GM21529 (cell line): ENCODE results near the gene THBS4.

Experiments used
- ATAC-seq: cut with Tn5 transposase; IDR thresholded peaks from one replicate; pipeline ENCODE4 v1.9.1; 2021; ENCODE audit not compliant: unreplicated experiment

Gene THBS4

DNA sequence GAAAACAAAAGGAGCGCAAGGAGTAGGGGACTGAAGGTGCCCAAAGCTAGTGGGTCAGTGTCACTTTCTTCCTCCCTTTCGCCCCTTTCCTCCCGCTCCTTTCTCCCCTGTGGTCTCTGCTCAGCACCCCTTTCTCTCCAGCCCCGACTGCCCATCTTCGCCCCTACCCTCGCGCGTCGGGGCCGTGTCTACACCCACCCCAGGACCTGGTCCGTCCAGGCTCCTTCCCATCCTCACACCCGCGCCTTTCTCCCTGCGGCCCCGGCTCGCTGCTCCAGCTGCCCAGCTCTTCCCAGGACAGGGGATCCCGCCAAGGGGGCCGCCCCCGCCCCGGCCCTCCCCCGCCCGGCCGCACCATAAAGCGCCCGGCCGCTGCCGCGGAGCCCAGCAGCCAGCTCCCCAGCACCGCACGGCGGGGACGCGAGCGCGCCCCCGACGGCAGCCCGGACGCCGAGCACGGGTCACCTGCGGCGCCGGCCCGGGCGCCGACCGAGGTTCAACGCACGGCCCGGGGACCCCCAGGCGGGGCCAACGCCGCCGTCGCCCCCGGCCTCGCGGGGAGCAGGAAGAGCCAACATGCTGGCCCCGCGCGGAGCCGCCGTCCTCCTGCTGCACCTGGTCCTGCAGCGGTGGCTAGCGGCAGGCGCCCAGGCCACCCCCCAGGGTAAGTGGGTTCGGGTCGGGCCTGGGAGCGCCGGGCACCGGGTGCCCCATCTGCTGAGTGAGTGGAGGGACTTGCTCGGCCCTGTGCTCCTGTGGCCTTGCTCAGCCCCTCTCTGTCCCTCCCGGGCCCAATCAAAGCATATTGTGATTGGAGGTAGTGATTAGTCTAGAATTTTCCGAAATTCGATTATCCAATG is at the start of gene THBS4:
THBS4 (plus strand) TSS at position 387 of the 860 bp plus-strand sequence; CDS start at position 577, 190 bp downstream.
- no peak for ATAC-seq

DNA sequence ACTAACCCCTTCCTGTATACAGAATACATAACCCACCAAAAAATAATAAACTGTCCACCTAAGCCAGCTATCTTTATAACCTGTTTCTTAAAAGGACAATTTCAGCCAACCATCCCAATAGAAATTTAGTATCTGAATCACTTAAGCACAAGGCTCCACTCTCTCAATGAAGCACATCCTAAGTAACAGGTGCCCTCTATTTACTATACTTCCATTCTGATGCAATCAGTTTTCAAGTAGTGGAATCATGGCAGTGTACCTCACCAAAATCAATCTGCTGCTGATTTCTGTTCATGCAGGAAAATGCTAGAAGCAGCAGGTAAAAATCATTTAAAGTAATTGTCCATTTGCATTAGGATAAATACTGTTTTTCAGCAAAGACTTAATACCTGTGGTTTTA is 48.9 kb upstream of the THBS4 start:
- ATAC-seq: no peak

DNA sequence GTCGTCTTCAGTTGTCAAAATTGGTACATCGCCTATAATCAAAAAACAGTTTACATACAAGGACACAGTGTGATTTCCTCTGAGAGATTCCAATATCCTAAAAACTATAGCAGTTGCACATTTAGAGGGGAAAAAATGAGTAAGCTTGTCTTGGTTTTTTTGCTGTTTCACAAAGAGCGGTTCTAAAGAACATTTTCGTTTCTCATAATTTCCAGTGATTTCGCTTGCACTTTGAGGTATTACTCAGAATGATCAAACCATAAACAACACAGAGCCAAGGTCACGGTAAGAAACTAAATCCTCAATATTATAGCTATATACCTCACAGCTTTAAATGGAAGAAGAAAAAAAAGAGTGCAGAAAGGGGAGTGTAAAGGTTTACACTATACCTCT is 44.9 kb upstream of the THBS4 start:
- ATAC-seq: peak; percentile 63

DNA sequence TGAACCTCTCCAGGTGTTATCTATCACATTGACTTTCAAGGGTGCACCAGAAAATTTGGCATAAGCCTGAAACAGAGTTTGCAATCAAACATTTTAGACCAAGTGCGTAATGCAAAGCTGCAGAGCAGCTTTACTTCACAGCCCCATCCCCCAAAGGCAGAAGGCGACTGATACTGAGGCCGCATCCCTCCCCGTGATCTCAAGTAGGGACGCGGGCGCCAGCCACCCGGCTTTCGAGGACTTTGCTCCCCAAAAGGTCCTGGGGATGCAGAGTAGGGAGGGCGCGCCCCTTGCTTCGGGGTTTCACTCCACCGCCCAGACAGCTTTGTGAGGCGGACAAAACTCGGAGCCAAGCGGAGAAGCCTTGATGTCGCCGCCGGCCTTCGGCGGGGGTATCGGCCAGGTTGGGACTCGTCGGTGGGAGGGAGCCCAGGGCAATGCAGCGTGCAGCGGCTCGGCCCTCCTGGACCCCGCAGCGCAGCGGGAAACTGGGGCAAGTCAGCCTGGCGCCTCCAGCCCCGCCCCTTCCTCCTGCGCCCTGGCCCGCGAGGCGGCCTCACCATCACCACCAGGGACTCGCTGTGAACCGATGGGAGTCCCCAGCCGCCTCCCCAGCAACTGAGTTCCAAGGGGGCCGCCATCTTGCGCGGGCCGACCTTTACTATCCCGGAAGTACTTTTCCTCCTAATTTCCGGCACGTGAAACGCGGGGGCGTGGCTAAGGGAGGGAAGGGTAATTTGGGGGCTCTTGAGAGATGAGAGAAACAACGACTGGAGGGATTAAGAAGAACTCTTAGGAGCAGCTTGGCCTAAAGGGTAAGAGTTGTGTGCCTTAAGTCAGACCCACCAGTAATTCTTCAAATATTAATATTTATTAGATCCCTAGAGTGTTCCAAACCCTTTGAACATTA is 44.3 kb upstream of the THBS4 start, which contains the start of gene MTX3:
MTX3 (minus strand) TSS at position 665 of the 910 bp plus-strand sequence; CDS start at position 641, 24 bp downstream.
- peak; percentile 80 for ATAC-seq

DNA sequence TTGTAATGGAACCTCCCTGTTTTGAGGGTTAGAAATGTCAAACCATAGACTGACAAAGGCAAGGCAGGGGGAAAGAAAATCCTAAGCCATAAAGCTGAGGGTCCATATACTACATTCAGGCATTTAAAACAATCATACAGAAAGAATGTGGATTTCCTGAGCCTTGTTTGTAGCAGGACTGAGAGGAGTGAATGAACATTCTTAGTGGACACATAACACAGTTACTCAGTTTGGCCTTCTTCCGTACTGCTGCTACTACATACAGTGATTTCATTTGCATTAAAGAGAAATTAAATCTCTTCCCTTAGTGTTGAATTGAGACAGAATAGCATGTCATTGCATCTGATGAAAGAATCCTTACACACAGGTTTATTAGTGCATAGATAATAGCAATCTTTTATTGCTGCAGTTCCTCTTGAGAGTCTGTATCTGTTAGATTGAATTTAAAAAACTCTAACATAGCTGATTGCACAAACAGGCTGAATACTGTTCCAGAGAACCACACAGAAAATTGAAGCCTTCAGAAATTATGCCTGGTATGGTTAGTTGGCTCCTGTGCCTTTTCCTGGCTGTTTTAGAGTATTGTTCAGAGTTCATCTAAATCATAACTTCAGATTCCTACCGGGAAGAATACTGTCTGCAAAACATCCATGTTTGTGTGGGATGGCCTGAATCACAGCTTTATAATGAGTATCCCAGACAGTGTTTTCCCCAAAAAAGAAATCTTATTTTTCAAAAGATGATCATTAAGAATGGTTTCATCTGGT is 42.1 kb upstream of the THBS4 start:
- ATAC-seq: no peak

DNA sequence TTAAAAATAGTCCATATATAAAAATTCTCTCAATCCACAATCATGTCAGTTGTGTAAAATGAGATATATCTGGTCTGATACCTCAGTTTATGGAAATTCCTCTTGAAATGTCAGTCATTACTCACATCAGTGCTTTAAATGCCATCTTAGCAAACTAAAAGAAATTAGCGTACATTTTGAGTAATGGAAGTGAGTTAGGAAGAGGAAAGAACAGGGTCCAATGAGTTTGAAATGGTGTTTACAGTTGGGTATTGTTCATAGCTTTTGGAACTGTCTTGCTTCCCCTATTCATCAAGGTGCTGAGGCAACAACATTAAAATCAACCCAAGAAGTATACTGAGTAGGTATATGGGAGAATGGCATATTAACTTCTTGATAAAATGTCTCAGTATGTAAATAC is 35.4 kb upstream of the THBS4 start:
- ATAC-seq: no peak

DNA sequence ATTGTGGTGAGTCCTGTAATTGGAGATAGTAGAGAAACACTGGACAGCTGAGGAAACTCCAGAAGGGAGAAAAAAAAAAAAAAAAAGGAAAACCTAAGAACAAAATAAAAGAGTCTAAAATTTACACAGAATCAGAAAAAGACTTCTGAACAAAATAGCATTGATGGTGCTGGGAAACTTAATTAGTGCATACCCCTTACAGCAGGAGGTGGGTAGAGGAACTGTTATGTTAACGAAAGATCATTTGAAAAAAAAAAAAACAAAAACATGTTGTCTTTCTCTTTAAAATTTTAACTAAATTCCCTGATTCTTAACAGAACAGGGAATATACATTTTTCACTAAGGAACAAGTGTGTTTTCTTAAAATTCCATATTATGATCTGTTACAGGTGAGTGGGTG is 32.5 kb upstream of the THBS4 start:
- no peak for ATAC-seq

DNA sequence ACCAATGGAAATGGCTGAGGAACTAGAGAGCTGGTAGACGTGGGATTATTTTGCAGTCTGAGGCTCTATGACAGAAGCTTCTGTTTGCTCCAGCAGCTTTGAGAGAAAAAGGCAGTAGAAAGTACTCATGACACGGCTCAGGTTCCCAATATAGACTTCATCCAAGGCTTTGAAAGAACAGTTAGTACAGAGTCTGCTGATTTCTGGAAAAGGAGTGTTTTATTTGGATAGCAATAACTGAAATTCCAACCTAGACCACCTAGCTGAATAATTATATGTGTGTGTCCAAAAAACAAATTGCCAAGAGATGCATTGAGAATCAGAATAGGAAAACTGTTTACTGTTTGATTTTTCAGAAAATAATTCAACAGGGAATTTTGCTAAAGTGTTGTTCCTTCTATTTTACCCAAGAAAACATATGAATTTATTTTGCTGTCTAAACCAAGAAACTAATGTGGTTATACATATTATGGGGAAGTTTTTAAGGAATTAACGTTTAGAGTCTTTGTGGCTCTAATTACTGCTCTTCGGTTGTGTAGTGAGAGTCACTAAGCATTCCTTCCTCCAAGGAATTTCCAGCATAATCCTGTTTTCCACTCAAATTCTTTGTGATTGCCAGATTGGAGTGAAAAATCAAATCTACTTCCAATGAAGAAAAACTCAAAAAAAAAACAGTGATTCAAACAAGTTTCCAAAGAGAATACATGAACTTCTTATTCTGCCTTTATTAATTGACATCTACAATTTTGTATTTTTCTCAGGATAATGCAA is 26.0 kb upstream of the THBS4 start:
- no peak for ATAC-seq

DNA sequence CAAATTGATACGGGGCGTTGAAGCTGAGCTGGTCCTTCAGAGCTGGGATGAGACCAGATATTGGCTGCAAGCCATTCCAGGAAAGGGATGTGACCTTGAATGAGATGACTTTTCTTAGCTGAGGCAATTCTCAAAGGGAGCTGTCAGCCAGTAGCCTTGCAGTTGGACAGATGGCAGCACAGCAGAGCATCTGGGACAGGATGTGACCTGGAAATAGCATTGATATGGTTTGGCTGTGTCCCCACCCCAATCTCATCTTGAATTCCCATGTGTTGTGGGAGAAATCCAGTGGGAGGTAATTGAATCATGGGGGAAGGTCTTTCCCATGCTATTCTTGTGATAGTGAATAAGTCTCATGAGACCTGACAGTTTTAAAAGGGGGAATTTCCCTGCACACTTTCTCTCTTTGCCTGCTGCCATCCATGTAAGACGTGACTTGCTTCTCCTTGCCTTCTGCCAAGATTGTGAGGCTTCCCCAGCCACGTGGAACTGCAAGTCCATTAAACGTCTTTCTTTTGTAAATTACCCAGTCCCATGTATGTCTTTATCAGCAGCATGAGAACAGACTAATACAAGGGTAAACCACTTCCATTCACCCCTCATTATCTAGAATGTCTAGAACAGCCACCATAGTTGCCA is 24.3 kb upstream of the THBS4 start:
- ATAC-seq: no peak

DNA sequence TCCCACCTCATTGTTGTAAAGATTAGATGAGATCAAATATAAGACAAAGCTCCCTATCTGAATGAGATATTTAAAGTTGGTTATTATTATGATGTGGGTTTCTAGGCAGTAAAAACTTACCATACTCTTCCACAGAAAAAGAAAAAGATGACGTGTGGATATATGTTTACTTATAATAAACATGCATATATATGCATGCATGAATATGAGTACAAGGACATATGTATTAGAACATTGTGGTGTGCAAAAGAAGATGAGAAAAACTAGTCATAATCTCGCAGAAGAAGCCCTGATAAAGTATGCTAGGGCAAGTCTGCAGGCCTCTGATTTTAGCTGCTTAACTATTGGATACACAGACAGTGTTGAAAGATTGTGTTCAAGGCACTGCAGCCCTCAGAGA is 10.1 kb upstream of the THBS4 start:
- no peak for ATAC-seq

DNA sequence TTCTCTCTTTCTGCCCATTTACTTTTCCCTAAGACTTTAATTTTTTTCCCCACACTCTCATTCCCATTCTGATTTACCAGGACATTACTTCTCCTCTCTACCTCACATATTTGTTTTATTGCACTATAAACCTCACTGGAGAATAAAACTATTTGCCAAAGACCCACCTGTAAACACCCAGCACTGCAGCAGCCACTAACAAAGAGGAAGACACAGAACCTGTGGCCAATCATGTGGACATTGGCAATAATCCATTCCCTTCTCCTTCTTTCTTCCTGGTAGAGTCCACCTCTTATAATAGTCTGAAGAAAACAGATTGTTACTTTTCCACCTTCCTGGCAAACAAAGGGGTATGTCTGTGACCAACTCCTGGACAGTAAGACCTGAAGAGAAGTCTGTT is 8.3 kb upstream of the THBS4 start:
- no peak for ATAC-seq

DNA sequence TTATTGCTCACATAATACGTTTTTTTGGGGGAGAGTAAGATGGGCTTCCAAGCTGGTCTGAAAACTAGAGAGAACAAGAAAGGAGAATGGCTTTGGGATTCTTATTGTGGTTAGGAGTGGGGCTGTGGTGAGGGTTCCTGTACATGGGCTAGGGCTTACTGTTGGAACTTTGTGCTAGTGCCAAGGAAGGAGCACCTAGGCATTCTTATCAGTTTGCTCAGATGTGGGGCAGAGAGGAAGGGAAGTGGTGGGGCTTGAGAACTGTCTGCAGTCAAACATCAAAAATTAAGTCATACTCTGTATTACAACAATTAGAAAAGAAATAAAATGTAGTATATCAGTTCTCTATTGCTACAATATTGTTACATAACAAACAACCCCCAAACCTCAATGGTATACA is 4.0 kb upstream of the THBS4 start:
- no peak for ATAC-seq

DNA sequence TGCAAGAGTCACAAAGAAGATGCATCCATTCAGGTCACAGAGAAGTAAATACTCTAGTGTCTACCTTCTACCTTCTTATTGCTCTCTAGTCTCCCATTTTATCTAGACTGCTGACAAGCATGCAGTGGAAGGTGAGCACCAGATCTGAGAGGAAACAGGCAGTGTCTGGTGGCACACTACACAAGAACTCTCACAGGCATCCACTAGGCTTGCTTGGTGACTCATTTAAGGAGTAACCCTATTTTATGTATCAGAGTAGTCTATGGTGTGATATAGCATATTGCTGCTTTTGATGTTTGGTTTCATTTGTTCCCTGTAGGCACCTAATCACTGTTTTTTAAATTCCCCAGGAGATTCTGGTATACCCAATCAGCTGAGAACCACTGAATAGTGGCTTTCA is 1.6 kb upstream of the THBS4 start:
- no peak for ATAC-seq

DNA sequence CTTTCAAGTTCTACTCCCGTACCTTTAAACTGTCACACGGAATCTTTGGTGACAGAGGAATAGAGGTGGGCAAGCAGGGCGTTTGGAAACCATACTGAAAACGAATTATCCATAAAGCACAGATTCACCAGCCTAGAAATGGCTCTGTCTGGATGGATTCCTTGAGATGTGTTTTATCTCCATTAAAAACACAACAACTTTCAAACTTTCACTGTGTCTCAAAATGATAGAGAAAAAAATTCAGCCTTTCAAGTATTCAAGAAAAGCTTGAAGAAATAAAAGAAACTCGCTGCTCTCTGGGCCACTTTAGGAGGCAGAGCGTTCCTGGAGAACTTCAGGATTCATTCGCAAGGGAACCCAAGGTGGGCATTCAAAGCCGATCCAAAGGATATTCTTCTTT is 589 bp upstream of the THBS4 start:
- no peak for ATAC-seq

DNA sequence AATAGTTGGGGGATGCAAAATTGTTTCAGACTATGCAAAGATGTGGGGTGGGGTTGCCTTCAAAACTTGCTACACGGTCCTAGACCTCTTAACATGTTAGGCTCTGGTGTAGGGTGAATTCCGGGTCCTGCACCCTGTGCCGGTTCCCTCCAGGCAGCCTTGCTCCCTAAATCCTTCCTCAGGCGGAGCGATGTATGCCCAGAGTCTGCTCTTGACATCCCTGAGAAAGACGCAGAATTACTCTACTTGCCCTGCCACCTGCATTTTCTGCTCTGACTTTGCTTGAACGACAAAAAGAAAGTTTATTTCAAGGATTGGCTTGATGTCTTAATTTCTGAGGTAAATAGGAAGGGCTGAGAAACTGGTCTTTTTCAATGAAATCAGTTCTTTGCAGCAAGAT is 691 bp downstream of the THBS4 start:
- ATAC-seq: no peak

DNA sequence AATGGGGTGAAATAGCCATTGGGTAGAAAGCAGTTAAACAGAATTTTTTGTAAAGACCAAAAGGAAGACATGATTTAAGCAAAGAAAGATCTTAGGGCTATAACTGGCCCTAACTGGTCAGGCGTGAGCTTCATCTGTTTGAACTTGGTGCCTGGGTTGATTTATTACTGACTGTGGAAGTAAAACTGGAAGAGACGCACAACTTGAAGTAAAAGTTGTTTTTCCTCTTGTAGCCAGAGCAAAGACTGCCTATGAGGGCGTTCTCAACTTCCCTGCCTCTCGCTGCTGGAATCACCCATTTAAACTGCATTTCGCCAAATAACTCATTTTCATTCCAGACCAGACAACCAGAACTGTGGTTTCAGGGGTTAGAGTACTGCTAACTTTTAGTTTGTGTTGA is 1.5 kb downstream of the THBS4 start:
- ATAC-seq: no peak

DNA sequence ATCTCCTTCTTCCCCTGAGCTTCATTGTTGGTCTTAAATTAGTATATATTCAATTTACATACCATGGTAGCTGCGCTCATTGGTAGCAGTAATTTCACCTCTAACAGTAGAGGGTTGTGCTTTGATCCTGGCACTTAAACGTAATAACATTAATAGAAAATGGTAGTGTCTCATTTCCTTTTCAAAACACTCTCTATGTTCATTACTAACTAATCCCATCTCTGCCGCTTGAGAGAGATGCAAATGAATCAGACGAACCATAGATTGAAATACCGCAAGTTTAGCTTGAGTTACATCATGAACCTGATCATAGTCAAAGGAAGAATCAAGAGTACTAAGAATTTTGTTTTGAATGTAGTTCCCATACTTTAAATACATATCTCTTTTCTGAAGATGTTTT is 2.2 kb downstream of the THBS4 start:
- peak; percentile 79 for ATAC-seq

DNA sequence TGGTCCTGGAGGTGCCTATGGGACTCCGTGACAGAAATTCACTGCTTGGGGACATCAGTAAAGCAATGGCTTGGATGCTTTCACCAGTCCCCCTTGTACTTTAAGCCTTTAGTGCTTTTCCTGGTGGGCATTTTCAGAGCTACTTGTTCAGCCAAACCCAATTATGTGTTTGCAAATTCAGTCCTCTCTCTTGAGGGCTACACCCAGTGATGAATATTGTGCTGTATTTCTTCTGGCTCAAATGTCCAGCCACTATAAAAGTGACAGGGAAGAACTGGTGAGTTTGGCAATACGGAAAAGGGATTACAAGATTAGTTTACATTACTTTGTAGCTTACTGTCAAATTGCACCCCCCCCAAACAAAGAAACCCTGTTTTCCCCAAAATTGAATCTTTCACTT is 4.5 kb downstream of the THBS4 start:
- ATAC-seq: no peak

DNA sequence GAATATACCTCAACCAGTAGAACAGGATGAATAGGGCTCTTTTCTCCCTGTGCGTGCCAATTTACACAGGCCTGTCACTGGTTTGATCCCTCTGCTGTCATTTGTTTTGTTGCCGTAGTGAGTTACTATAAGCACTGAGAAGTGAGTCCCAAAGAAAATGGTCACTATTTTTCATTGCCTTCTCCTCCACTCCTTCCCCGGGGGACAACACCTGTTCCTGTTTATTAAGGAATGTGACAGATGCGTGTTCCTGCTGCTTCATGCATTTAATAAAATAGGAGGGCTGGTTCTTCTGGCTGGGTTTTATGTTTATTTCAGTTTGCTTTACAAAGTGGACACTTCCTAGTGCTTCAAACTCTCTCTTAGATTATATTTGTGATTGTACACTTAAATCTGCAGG is 6.4 kb downstream of the THBS4 start:
- no peak for ATAC-seq

DNA sequence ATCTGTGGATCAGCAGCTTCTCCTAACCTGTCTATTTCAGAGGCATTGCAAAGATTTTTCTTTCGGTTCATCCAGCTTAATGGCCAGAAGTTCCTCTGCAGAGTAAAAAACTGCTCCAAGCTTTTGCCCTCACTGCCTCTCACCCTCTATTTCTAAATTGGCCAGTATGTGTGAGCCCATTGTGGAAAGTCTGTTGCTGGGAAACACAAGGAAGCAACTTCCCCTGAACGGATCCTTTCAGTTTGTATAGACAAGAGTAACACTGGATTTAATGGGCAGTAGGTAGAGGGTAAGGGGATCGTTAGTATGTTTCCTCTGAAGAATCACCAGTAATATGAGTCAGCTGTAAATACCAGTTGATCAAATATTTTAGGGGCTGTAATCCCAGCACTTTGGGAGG is 7.2 kb downstream of the THBS4 start:
- no peak for ATAC-seq
